Measurements from ENCODE around the gene CHCHD3. TPM values are rescaled to one million over a fixed set of nuclear protein-coding genes. Genes with fewer than 3 reads are reported as not detected.
A peak's percentile ranks its signal among the peaks of the same experiment; 100 is the strongest.

Gene CHCHD3
- polyA plus RNA-seq, 2 of the 4 experiments (the other 2 are of a cell fraction), result 96.7 to 139 TPM

- TF ChIP-seq HDAC2 (IDR thresholded peaks at IDR 0.05), result no peak
- TF ChIP-seq EHMT2 (IDR thresholded peaks at IDR 0.05; ENCODE audit: low read depth), result no peak
- no peak for TF ChIP-seq HOXA7 (CRISPR knock-in tag; IDR thresholded peaks at IDR 0.05)
- no peak for TF ChIP-seq MAX (IDR thresholded peaks at IDR 0.05)
- no peak for TF ChIP-seq FOSL2 (IDR thresholded peaks at IDR 0.05)
- no peak for TF ChIP-seq FOSL2 (CRISPR knock-in tag; IDR thresholded peaks at IDR 0.05)
- TF ChIP-seq HEYL (CRISPR knock-in tag; IDR thresholded peaks at IDR 0.05), result no peak
- POLR2A ChIA-PET, result no interaction called here
- FAIRE-seq (no peak), ATAC-seq (no peak), DNase-seq (ENCODE audit: low read depth in 1 of 2, low spot score in 1 of 2) (peak in 1 of 2 experiments; percentile 16)
- CTCF ChIA-PET, result no interaction called here
- Histone ChIP-seq H3K9me3 (no peaks in the 10 kb centered on the region), H3K4me3 (no peak overlapping the region), H3K27ac (no peak overlapping the region), H3K4me1 (peaks cover 10% of the 10 kb centered on the region), H3K4me2 (no peak overlapping the region)
- WGBS (ENCODE audit: missing lambda C conversion rate), result 85% methylated on average over 2 of the region's 2 CpGs
Observed at GRCh38 chr7:132915647-132916046, 166.2 kb downstream of the CHCHD3 start.

DNA sequence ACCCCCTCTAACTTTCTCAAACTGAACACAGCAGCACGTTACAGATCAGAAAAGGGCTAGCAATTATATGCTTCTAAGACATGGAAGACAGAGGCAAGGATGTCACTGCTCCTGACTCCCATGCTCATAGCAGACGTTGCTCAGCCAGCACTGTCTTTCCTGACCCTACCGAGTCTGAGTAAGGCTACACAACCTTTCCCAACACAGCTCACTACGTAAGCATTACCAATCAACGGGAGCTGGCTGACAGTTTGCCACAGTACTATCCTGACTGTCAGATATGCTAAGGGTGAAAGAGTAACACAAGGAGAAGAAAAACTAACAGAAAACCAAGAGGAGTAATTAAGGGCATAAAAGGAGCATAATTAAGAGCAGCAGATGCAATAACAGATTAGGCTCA is 171.2 kb downstream of the CHCHD3 start:
- ATAC-seq, result no peak
- H3K9me3 ChIP-seq, result no peaks in the 10 kb centered on the region
- DNase-seq (ENCODE audit: low read depth in 1 of 2, low spot score in 1 of 2), result no peak
- CTCF ChIA-PET, result no interaction called here
- WGBS (ENCODE audit: missing lambda C conversion rate), result 89% methylated on average over 5 of the region's 5 CpGs
- H3K4me3 ChIP-seq, result no peak overlapping the region
- H3K4me2 ChIP-seq, result no peak overlapping the region
- TF ChIP-seq KDM1A (IDR thresholded peaks at IDR 0.05; ENCODE audit: low read depth) (no peak), EHF (CRISPR knock-in tag; IDR thresholded peaks at IDR 0.05) (no peak), RARB (CRISPR knock-in tag; IDR thresholded peaks at IDR 0.05) (no peak), NPAS2 (CRISPR knock-in tag; IDR thresholded peaks at IDR 0.05; ENCODE audit: borderline replicate concordance) (no peak), CHD4 (IDR thresholded peaks at IDR 0.05; ENCODE audit: borderline replicate concordance) (no peak), RNF2 (IDR thresholded peaks at IDR 0.05; ENCODE audit: borderline replicate concordance, low read depth) (no peak), CEBPB (IDR thresholded peaks at IDR 0.05) (no peak), TFCP2L1 (CRISPR knock-in tag; IDR thresholded peaks at IDR 0.05) (no peak), REST (IDR thresholded peaks at IDR 0.05) (no peak), RFX5 (IDR thresholded peaks at IDR 0.05) (no peak), FOSL2 (IDR thresholded peaks at IDR 0.05) (no peak), FOSL2 (CRISPR knock-in tag; IDR thresholded peaks at IDR 0.05) (no peak)
- POLR2A ChIA-PET, result no interaction called here
- H3K27ac ChIP-seq, result no peak overlapping the region
- FAIRE-seq, result no peak
- H3K4me1 ChIP-seq, result peaks cover 6% of the 10 kb centered on the region

DNA sequence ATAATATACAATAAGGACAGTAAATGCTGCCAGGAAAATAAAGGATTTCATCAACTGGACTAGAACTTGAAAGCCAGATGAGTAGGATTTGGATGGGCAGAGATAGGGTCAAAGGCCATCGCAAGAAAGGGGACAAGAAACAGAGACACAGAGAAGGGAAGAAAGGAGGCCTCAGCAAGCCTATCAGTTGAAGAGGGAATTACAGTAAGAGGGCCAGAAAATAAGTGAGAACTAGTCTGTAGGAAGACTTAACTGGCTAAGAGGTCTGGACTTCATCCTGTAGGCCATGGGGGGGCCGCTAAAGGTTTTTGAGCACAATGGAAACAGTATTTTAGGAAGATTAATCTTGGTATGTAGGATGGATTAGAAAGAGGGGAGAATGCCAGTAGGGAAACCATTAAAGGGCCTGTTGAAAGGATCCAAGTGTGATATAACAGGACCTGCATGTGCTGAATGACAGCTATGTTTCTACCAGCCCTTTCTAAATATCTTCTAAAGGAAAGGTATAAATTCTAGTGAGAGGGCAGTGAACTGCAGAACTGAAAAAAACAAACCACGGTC is 174.4 kb downstream of the CHCHD3 start:
- no peak for ATAC-seq
- 92% methylated on average over 3 of the region's 3 CpGs for WGBS (ENCODE audit: missing lambda C conversion rate)
- no peak for FAIRE-seq
- TF ChIP-seq ZC3H11A (IDR thresholded peaks at IDR 0.05) (no peak), KDM5A (IDR thresholded peaks at IDR 0.05) (no peak), EHF (CRISPR knock-in tag; IDR thresholded peaks at IDR 0.05) (no peak), CHD4 (IDR thresholded peaks at IDR 0.05; ENCODE audit: borderline replicate concordance) (no peak), FOXS1 (CRISPR knock-in tag; IDR thresholded peaks at IDR 0.05) (no peak), ELK1 (IDR thresholded peaks at IDR 0.05; ENCODE audit: low read depth, low read length) (no peak), NPAS2 (CRISPR knock-in tag; IDR thresholded peaks at IDR 0.05; ENCODE audit: borderline replicate concordance) (no peak), MAFK (IDR thresholded peaks at IDR 0.05; ENCODE audit: partially characterized antibody) (no peak), HEYL (CRISPR knock-in tag; IDR thresholded peaks at IDR 0.05) (no peak), EHMT2 (IDR thresholded peaks at IDR 0.05; ENCODE audit: low read depth) (no peak), FOSB (CRISPR knock-in tag; IDR thresholded peaks at IDR 0.05) (no peak), SMC3 (IDR thresholded peaks at IDR 0.05) (no peak), E2F6 (IDR thresholded peaks at IDR 0.05; ENCODE audit: borderline replicate concordance, low read depth) (no peak), TFCP2L1 (CRISPR knock-in tag; IDR thresholded peaks at IDR 0.05) (no peak)
- TF ChIP-seq, protein P1, sequence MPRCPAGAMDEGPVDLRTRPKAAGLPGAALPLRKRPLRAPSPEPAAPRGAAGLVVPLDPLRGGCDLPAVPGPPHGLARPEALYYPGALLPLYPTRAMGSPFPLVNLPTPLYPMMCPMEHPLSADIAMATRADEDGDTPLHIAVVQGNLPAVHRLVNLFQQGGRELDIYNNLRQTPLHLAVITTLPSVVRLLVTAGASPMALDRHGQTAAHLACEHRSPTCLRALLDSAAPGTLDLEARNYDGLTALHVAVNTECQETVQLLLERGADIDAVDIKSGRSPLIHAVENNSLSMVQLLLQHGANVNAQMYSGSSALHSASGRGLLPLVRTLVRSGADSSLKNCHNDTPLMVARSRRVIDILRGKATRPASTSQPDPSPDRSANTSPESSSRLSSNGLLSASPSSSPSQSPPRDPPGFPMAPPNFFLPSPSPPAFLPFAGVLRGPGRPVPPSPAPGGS (IDR thresholded peaks at IDR 0.05), result no peak
- H3K4me1 ChIP-seq, result no peaks in the 10 kb centered on the region
- no peak overlapping the region for H3K4me2 ChIP-seq
- POLR2A ChIA-PET, result no interaction called here
- no peak overlapping the region for H3K27ac ChIP-seq
- H3K4me3 ChIP-seq, result no peak overlapping the region
- no peaks in the 10 kb centered on the region for H3K9me3 ChIP-seq
- CTCF ChIA-PET, result no interaction called here
- DNase-seq (ENCODE audit: low read depth in 1 of 2, low spot score in 1 of 2), result no peak
